PFSK-1 (cell line): ENCODE measurements around the gene LSM7.

Experiments
- TAF1 ChIP-seq: IDR thresholded peaks from 2 replicates; pipeline ENCODE4 v1.6.1; 2012; ENCODE audit warnings: low read length, control low read depth, borderline replicate concordance; ENCODE audit not compliant: insufficient read depth
- TF ChIP-seq, protein P1 (sequence below), 2 experiments: IDR thresholded peaks; 2 replicates each; pipeline versions ENCODE4 v1.6.1 to v1.8.0; 2011 to 2012; ENCODE audit warnings: low read depth in 2 of 2, low read length in 2 of 2, control low read depth in 1 of 2, inconsistent platforms in 1 of 2, mild to moderate bottlenecking in 1 of 2, moderate library complexity in 1 of 2; ENCODE audit not compliant: insufficient read depth in 1 of 2

- no peak for TF ChIP-seq TAF1
- TF ChIP-seq, protein P1, sequence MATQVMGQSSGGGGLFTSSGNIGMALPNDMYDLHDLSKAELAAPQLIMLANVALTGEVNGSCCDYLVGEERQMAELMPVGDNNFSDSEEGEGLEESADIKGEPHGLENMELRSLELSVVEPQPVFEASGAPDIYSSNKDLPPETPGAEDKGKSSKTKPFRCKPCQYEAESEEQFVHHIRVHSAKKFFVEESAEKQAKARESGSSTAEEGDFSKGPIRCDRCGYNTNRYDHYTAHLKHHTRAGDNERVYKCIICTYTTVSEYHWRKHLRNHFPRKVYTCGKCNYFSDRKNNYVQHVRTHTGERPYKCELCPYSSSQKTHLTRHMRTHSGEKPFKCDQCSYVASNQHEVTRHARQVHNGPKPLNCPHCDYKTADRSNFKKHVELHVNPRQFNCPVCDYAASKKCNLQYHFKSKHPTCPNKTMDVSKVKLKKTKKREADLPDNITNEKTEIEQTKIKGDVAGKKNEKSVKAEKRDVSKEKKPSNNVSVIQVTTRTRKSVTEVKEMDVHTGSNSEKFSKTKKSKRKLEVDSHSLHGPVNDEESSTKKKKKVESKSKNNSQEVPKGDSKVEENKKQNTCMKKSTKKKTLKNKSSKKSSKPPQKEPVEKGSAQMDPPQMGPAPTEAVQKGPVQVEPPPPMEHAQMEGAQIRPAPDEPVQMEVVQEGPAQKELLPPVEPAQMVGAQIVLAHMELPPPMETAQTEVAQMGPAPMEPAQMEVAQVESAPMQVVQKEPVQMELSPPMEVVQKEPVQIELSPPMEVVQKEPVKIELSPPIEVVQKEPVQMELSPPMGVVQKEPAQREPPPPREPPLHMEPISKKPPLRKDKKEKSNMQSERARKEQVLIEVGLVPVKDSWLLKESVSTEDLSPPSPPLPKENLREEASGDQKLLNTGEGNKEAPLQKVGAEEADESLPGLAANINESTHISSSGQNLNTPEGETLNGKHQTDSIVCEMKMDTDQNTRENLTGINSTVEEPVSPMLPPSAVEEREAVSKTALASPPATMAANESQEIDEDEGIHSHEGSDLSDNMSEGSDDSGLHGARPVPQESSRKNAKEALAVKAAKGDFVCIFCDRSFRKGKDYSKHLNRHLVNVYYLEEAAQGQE (IDR thresholded peaks at IDR 0.05; ENCODE audit: insufficient read depth in 1 of 2, low read depth in 2 of 2, low read length in 2 of 2): no peak
Measured at GRCh38 chr19:2354670-2355069, 26.3 kb upstream of the LSM7 start.
